ENCODE results near the gene NVL.
"Not testable (repeated sequence)": the region's sequence is repeated elsewhere in the genome, so short reads cannot be mapped to it uniquely, and the experiment has no call there.

NVL gene

DNA sequence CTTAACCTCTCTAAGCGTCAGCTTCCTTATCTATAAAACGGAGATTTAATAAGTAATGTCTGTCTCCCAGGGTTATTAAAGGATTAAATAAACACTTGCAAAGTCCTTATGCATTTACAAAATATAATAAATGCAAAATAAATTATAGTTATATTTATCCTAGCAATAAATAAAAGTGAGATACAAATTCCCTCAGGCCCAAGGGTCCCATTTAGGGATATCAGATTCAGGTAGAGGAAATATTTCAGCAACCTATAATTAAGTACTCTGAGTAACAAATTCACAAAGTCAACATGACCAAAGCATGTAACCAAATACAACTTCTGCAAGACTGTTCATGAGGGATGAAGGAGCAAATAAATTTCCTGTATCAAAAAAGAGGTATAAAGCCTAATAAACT, 17.9 kb downstream of the NVL start:
- TF ChIP-seq, protein P1, sequence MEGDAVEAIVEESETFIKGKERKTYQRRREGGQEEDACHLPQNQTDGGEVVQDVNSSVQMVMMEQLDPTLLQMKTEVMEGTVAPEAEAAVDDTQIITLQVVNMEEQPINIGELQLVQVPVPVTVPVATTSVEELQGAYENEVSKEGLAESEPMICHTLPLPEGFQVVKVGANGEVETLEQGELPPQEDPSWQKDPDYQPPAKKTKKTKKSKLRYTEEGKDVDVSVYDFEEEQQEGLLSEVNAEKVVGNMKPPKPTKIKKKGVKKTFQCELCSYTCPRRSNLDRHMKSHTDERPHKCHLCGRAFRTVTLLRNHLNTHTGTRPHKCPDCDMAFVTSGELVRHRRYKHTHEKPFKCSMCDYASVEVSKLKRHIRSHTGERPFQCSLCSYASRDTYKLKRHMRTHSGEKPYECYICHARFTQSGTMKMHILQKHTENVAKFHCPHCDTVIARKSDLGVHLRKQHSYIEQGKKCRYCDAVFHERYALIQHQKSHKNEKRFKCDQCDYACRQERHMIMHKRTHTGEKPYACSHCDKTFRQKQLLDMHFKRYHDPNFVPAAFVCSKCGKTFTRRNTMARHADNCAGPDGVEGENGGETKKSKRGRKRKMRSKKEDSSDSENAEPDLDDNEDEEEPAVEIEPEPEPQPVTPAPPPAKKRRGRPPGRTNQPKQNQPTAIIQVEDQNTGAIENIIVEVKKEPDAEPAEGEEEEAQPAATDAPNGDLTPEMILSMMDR (IDR thresholded peaks at IDR 0.05; ENCODE audit: low read depth, low read length): no peak
- TF ChIP-seq MYC (IDR thresholded peaks at IDR 0.05; ENCODE audit: low read depth, low read length) (no peak), POLR2A (IDR thresholded peaks at IDR 0.05; ENCODE audit: extremely low read depth, insufficient read length) (no peak)
- TF ChIP-seq, protein P2, sequence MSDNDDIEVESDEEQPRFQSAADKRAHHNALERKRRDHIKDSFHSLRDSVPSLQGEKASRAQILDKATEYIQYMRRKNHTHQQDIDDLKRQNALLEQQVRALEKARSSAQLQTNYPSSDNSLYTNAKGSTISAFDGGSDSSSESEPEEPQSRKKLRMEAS (IDR thresholded peaks at IDR 0.05; ENCODE audit: low read depth, low read length): no peak
- H3K4me3 ChIP-seq (ENCODE audit: low read depth, low read length): no peak overlapping the region
- DNase-seq (ENCODE audit: low read depth): no peak

GRCh38 chr1:224311503-224311902, 18.5 kb downstream of the NVL start:
- not testable (repeated sequence) for H3K4me3 ChIP-seq (ENCODE audit: low read depth, low read length); DNase-seq (ENCODE audit: low read depth)

- no peak for DNase-seq (ENCODE audit: low read depth)
- TF ChIP-seq, protein P2 (IDR thresholded peaks at IDR 0.05; ENCODE audit: low read depth, low read length): no peak
- TF ChIP-seq, protein P1 (IDR thresholded peaks at IDR 0.05; ENCODE audit: low read depth, low read length): no peak
- TF ChIP-seq POLR2A (IDR thresholded peaks at IDR 0.05; ENCODE audit: extremely low read depth, insufficient read length) (no peak), MYC (IDR thresholded peaks at IDR 0.05; ENCODE audit: low read depth, low read length) (no peak)
- no peak overlapping the region for H3K4me3 ChIP-seq (ENCODE audit: low read depth, low read length)
Measured at GRCh38 chr1:224308064-224308463, 21.9 kb downstream of the NVL start.

- no peak overlapping the region for H3K4me3 ChIP-seq (ENCODE audit: low read depth, low read length)
- TF ChIP-seq, protein P1 (IDR thresholded peaks at IDR 0.05; ENCODE audit: low read depth, low read length): no peak
- TF ChIP-seq MYC (IDR thresholded peaks at IDR 0.05; ENCODE audit: low read depth, low read length) (no peak), POLR2A (IDR thresholded peaks at IDR 0.05; ENCODE audit: extremely low read depth, insufficient read length) (no peak)
- TF ChIP-seq, protein P2 (IDR thresholded peaks at IDR 0.05; ENCODE audit: low read depth, low read length): no peak
- no peak for DNase-seq (ENCODE audit: low read depth)
Measured at GRCh38 chr1:224304767-224305166, 25.2 kb downstream of the NVL start.

DNA sequence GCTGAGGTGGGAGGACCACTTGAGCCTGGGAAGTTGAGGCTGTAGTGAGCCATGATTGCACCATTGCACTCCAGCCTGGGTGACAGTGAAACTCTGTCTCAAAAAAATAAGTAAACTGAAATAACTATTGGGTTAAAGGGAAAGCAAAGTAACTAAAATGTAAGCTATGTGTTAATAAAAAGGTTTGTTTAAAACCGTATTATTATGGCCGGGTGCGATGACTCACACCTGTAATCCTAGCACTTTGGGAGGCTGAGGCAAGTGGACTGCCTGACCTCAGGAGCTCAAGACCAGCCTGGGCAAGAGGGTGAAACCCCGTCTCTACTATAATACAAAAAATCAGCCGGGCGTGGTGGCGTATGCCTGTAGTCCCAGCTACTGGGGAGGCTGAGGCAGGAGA, 27.0 kb downstream of the NVL start:
- DNase-seq (ENCODE audit: low read depth): no peak
- TF ChIP-seq, protein P1 (IDR thresholded peaks at IDR 0.05; ENCODE audit: low read depth, low read length): no peak
- TF ChIP-seq POLR2A (IDR thresholded peaks at IDR 0.05; ENCODE audit: extremely low read depth, insufficient read length) (no peak), MYC (IDR thresholded peaks at IDR 0.05; ENCODE audit: low read depth, low read length) (no peak)
- TF ChIP-seq, protein P2 (IDR thresholded peaks at IDR 0.05; ENCODE audit: low read depth, low read length): no peak
- H3K4me3 ChIP-seq (ENCODE audit: low read depth, low read length): no peak overlapping the region

- TF ChIP-seq MYC (IDR thresholded peaks at IDR 0.05; ENCODE audit: low read depth, low read length) (no peak), POLR2A (IDR thresholded peaks at IDR 0.05; ENCODE audit: extremely low read depth, insufficient read length) (no peak)
- TF ChIP-seq, protein P1 (IDR thresholded peaks at IDR 0.05; ENCODE audit: low read depth, low read length): no peak
- TF ChIP-seq, protein P2 (IDR thresholded peaks at IDR 0.05; ENCODE audit: low read depth, low read length): no peak
- DNase-seq (ENCODE audit: low read depth): no peak
- H3K4me3 ChIP-seq (ENCODE audit: low read depth, low read length): no peak overlapping the region
Measured at GRCh38 chr1:224301391-224301790, 28.6 kb downstream of the NVL start.

All from NB4 (cell line).